AG10803 (cell line): ENCODE measurements around the gene SLC5A1.
A peak's percentile ranks its signal among the peaks of the same experiment; 100 is the strongest.

Experiments
- DNase-seq: peaks from one replicate; pipeline ENCODE4 v3.0.0; 2010; ENCODE audit warnings: low read depth
- H3K4me3 ChIP-seq: 2 replicates; pipeline ENCODE4 v1.5.1; 2011; ENCODE audit warnings: mild to moderate bottlenecking, low read length, control low read depth
- CTCF ChIP-seq: conservative IDR thresholded peaks from 2 replicates; pipeline ENCODE4 v1.5.1; 2011; ENCODE audit warnings: mild to moderate bottlenecking, low read length, control low read depth, inconsistent platforms

Gene SLC5A1

DNA sequence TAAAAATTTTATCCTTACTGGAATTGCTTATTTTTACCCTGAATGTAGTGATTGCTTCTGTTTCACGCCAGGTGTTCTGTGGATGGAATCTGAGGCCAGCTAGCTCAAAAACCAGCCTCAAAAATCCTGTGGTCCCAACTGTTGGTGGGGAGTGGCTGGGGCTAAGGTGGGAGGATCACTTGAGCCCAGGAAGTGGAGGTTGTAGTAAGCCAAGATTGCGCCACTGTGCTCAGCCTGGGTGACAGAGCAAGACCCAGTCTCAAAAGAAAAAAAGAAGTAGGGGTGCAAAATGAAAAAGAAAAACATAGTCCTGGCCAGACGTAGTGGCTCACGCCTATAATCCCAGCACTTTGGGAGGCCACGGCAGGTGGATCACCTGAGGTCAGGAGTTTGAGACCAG lies 27.0 kb upstream of the SLC5A1 start:
- DNase-seq, result no peak
- no peak overlapping the region for H3K4me3 ChIP-seq
- no peak for TF ChIP-seq CTCF

DNA sequence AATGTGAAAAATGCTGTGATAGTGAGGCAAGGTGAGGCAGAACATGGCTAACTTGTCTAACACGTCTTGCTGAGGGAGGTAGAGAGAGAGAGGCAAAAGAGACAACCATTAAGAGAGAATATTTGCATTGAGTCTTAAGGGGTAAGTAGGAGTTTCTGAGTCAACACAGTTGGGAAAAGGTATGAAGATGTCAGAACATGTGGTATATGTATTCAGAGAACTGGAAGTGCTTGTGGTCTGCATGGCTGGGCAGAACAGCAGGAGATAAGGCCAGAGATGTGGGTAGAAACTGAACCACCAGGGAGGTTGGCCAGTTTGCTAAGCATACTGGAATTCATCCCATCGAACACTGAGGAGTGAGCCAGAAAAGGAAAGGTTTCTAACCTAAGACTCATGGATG lies 25.0 kb upstream of the SLC5A1 start:
- no peak overlapping the region for H3K4me3 ChIP-seq
- no peak for TF ChIP-seq CTCF
- no peak for DNase-seq

- DNase-seq, result peak; percentile 54
- H3K4me3 ChIP-seq, result no peak overlapping the region
- no peak for TF ChIP-seq CTCF
Measured at GRCh38 chr22:32020117-32020516, 22.9 kb upstream of the SLC5A1 start.

DNA sequence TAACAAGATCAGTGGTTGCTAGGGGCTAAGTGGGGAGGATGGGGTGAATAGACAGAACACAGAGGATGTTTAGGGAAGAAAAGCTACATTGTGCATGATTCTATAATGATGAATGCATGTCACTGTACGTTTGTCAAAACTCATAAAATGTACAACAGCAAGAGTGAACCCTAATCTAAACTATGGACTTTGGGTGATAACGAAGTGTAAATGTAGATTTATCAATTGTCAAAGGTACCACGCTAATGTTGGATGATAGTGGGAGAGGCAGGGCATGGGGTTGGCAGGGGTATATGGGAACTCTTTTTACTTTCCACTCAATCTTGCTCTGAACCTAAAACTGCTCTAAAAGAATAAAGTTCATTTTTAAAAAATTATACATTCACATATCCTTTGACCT lies 21.3 kb upstream of the SLC5A1 start:
- TF ChIP-seq CTCF, result no peak
- DNase-seq, result no peak
- H3K4me3 ChIP-seq, result no peak overlapping the region

DNA sequence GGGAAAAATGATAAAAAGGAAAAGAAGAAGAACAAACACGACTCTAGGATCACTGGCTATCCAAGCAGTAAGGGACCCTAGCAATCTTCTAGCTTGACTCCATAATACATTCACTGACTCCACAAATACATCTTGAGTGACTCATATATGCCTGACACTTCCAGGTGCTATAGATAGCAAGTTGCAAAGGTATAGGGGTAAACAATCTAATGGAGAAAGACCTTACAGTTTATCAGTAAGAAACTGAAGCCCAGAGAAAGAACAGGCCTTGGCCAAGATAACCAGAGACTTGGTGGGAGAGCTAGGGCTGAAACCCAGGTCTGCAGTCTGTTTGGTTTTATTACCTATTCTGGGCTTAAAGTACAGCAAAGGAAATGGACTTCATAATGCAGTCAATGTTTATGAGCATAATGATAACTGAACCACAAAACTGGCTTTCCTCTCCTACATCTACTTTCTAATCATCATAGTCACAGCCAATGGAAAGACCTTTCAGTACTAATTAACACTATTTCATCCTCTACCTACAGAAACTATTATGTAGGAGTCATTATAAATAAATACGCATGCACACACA lies 19.7 kb upstream of the SLC5A1 start:
- TF ChIP-seq CTCF, result no peak

GRCh38 chr22:32024796-32025195 lies 18.3 kb upstream of the SLC5A1 start:
- DNase-seq, result no peak
- TF ChIP-seq CTCF, result no peak
- H3K4me3 ChIP-seq, result no peak overlapping the region

More for the DNA sequence above, 19.7 kb upstream of the SLC5A1 start:
- no peak for DNase-seq
- H3K4me3 ChIP-seq, result no peak overlapping the region

DNA sequence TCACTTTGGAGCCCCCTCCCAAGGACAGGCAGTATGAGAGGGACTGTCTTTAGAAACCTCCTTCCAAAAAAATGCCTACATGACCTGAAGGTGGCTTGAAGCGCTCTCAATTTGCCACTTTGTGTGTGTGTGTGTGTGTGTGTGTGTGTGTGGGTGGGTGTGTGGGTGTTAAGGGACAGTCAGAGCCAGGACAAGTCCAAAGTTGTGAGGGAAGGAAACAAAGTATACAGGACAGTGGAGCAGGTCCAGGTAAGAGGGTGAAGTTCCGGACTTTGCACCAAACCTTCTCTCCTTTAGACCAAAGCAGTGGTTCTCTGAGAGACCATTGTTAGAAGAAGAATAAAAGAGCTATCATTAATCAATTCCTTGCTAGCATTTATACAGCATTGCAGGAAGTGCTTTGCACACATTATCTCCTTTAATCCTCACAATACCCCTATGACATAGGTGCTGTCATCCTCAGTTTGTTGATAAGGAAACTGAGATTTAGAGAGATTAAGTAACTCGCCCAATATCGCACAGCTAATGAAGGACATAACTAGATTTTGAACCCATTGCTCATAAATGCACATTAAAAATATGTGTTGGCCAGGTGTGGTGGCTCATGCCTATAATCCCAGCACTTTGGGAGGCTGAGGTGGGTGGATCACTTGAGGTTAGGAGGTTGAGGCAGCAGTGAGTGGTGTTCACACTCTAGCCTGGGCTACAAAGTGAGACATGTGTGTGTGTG lies 12.4 kb upstream of the SLC5A1 start:
- no peak for DNase-seq
- TF ChIP-seq CTCF, result no peak
- H3K4me3 ChIP-seq, result no peak overlapping the region
